IPS-NIHi7 (cell line): ENCODE measurements around the gene ARCN1.

Experiments used
- DNase-seq: peaks from one replicate; pipeline ENCODE4 v3.0.0; 2012; ENCODE audit warnings: mixed read lengths; ENCODE audit errors: extremely low spot score

ARCN1 gene

GRCh38 chr11:118572061-118572980 is at the start of gene ARCN1:
Gene ARCN1, plus strand, starts transcription at chr11:118572409. Its CDS starts 139 bp downstream, at chr11:118572548.
- DNase-seq = peak; percentile 93

- peak; percentile 74 for DNase-seq
Measured at GRCh38 chr11:118522571-118523072, 49.6 kb upstream of the ARCN1 start.

- no peak for DNase-seq
Measured at GRCh38 chr11:118524356-118524755, 47.9 kb upstream of the ARCN1 start.

GRCh38 chr11:118524757-118525470 is 47.3 kb upstream of the ARCN1 start:
- DNase-seq = no peak

- DNase-seq = no peak
Measured at GRCh38 chr11:118526688-118527087, 45.5 kb upstream of the ARCN1 start.

- DNase-seq = peak; percentile 53
Measured at GRCh38 chr11:118527109-118527508, 45.1 kb upstream of the ARCN1 start, which contains the start of gene TTC36. Gene TTC36, plus strand, starts transcription at chr11:118527474. Its CDS starts 21 bp downstream, at chr11:118527495.

- no peak for DNase-seq
Measured at GRCh38 chr11:118528511-118528910, 43.7 kb upstream of the ARCN1 start.

- DNase-seq = no peak
Measured at GRCh38 chr11:118529584-118530175, 42.5 kb upstream of the ARCN1 start.

- DNase-seq = no peak
Measured at GRCh38 chr11:118530180-118530682, 42.0 kb upstream of the ARCN1 start.

- peak; percentile 97 for DNase-seq
Measured at GRCh38 chr11:118530683-118531596, 41.3 kb upstream of the ARCN1 start, which contains the start of gene TMEM25. Gene TMEM25, plus strand, starts transcription at chr11:118531192. Its CDS starts 610 bp downstream, at chr11:118531802.

GRCh38 chr11:118531597-118532084 is 40.6 kb upstream of the ARCN1 start:
- peak; percentile 50 for DNase-seq

GRCh38 chr11:118532091-118532490 is 40.1 kb upstream of the ARCN1 start:
- no peak for DNase-seq

GRCh38 chr11:118532852-118533768 is 39.1 kb upstream of the ARCN1 start:
- no peak for DNase-seq

- no peak for DNase-seq
Measured at GRCh38 chr11:118533769-118534729, 38.2 kb upstream of the ARCN1 start.

- no peak for DNase-seq
Measured at GRCh38 chr11:118535261-118535660, 36.9 kb upstream of the ARCN1 start.

- no peak for DNase-seq
Measured at GRCh38 chr11:118536726-118537125, 35.5 kb upstream of the ARCN1 start.

GRCh38 chr11:118537409-118537980 is 34.7 kb upstream of the ARCN1 start:
- no peak for DNase-seq
